Activated CD8-positive, alpha-beta T cell treated with anti-CD3 and anti-CD28 coated beads, Interleukin-2, amount 10 ng/mL, durations not matched to agents 7 days and 5 days (primary cell): Measurements from ENCODE around the gene RPUSD3. TPM values are rescaled to one million over a fixed set of nuclear protein-coding genes. Genes with fewer than 3 reads are reported as not detected.
"Not testable (repeated sequence)": the region's sequence is repeated elsewhere in the genome, so short reads cannot be mapped to it uniquely, and the experiment has no call there.

Experiments used
- ATAC-seq: fragments of 150-1000 bp; cut with Tn5 transposase; one replicate; pipeline ENCODE4 v1.10.0; 2021; ENCODE audit warnings: moderate library complexity
- CTCF ChIA-PET: fragments of 350-600 bp; sonication (Branson Sonifier 250); formaldehyde crosslinking; loops from one replicate; lab custom pipeline; 2021; ENCODE audit warnings: antibody characterized with exemption; lab: Charles Lee
- POLR2A ChIA-PET: fragments of 350-600 bp; sonication (Branson Sonifier 250); formaldehyde crosslinking; loops from one replicate; lab custom pipeline; 2021; ENCODE audit warnings: antibody characterized with exemption; lab: Charles Lee
- DNase-seq: peaks from one replicate; pipeline ENCODE4 v3.0.0-alpha.2; 2020
- H3K27ac Mint-ChIP-seq: one replicate; pipeline ENCODE4 v1.8.0; 2021; ENCODE audit warnings: mild to moderate bottlenecking, mixed read lengths
- H3K27me3 Mint-ChIP-seq: one replicate; pipeline ENCODE4 v1.8.0; 2021; ENCODE audit warnings: low read depth, mixed read lengths
- H3K36me3 Mint-ChIP-seq: one replicate; pipeline ENCODE4 v1.8.0; 2021; ENCODE audit warnings: low read depth, mixed read lengths
- H3K4me1 Mint-ChIP-seq: one replicate; pipeline ENCODE4 v1.8.0; 2021; ENCODE audit warnings: low read depth, mixed read lengths
- H3K4me3 Mint-ChIP-seq: one replicate; pipeline ENCODE4 v1.8.0; 2021; ENCODE audit warnings: mild to moderate bottlenecking, mixed read lengths
- H3K9me3 Mint-ChIP-seq: one replicate; pipeline ENCODE4 v1.8.0; 2022; ENCODE audit warnings: mixed read lengths; ENCODE audit not compliant: insufficient read depth
- total RNA-seq, 2 experiments: library from RNA; stranded (reverse); gene quantifications; one replicate each; pipeline ENCODE4 v1.2.3, GENCODE V29; 2021

The RPUSD3 gene
- total RNA-seq, 2 experiments from 2014 or later, result 48.4 to 49.7 TPM

- Mint-ChIP-seq H3K27me3 (peaks cover 11% of the 10 kb centered on the region), H3K27ac (no peak within 1 kb of the TSS), H3K36me3 (no peaks in the 10 kb centered on the region), H3K9me3 (no peaks in the 10 kb centered on the region), H3K4me3 (no peak within 1 kb of the TSS), H3K4me1 (no peaks in the 10 kb centered on the region)
- DNase-seq (no peak), ATAC-seq (no peak)
- ChIA-PET CTCF (no interaction called here), POLR2A (interaction anchor here (1.4 kb wide), 1 partner anchor 10 kb away, joined by 8 read pairs; the partner anchor contains the start of gene JAGN1)
These were observed 36.2 kb upstream of the RPUSD3 start, which contains the start of gene CIDEC for GRCh38 chr3:9879830-9880549. TSS of gene CIDEC (minus strand) at chr3:9880253. CDS start at chr3:9878486, 1,767 bp downstream.

DNA sequence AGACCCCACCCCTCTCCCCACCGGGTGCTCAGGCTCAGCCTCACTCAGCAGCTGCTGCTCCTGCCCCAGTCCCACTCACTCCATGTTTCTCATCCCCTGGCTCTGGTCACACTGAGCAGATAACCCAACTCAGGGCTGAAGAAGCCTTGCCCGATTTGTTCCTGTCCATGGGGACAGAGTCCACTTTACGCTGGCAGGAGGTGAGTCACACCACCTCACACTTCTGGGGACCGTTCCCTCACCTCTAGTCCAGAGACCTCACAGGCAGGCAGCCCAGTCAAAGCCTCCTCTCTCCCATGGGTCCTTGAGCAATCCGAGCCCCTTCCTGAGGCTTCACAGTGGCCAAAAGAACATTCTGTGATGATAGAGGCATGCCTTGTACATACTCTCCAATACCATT, 34.9 kb upstream of the RPUSD3 start:
- no peaks in the 10 kb centered on the region for H3K36me3 Mint-ChIP-seq
- POLR2A ChIA-PET, result no interaction called here
- no peaks in the 10 kb centered on the region for H3K4me1 Mint-ChIP-seq
- CTCF ChIA-PET, result interaction anchor here (0.6 kb wide), 1 partner anchor 79 kb away, joined by 3 read pairs; no protein-coding TSS in a partner anchor
- H3K4me3 Mint-ChIP-seq, result no peak overlapping the region
- ATAC-seq, result no peak
- no peak for DNase-seq
- H3K27me3 Mint-ChIP-seq, result peaks cover 8% of the 10 kb centered on the region
- H3K9me3 Mint-ChIP-seq, result no peaks in the 10 kb centered on the region
- H3K27ac Mint-ChIP-seq, result no peak overlapping the region

GRCh38 chr3:9876991-9877390, 33.2 kb upstream of the RPUSD3 start:
- no peak overlapping the region for H3K27ac Mint-ChIP-seq
- H3K4me3 Mint-ChIP-seq, result no peak overlapping the region
- POLR2A ChIA-PET, result interaction anchor here (0.6 kb wide), 1 partner anchor 81 kb away, joined by 4 read pairs; no protein-coding TSS in a partner anchor
- H3K36me3 Mint-ChIP-seq, result no peaks in the 10 kb centered on the region
- DNase-seq (no peak), ATAC-seq (no peak)
- CTCF ChIA-PET, result no interaction called here
- peaks cover 8% of the 10 kb centered on the region for H3K27me3 Mint-ChIP-seq
- no peaks in the 10 kb centered on the region for H3K4me1 Mint-ChIP-seq
- no peaks in the 10 kb centered on the region for H3K9me3 Mint-ChIP-seq

GRCh38 chr3:9876255-9876654, 32.4 kb upstream of the RPUSD3 start:
- CTCF ChIA-PET, H3K27ac Mint-ChIP-seq, POLR2A ChIA-PET: not testable (repeated sequence)

DNA sequence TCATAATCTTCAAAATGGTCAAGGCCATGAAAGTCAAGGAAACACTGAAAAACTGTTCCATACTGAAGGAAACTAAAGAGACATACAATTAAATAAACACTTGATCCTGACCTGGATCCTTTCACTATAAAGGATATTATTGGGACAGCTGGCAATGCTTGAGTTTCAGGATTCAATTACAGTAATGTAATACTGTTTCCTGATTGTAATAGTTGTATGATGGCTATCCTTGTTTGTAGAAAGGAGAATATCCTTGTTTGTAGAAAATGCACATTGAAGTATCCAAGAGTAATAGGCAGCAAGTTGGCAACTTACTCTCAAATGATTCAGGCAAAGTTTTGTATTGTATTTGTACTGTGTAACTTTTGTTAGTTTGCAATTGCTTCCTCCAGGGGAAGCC, 31.6 kb upstream of the RPUSD3 start:
- CTCF ChIA-PET, result no interaction called here
- Mint-ChIP-seq H3K27ac (no peak overlapping the region), H3K4me3 (no peak overlapping the region), H3K36me3 (no peaks in the 10 kb centered on the region), H3K4me1 (no peaks in the 10 kb centered on the region), H3K9me3 (no peaks in the 10 kb centered on the region), H3K27me3 (peaks cover 7% of the 10 kb centered on the region)
- no peak for ATAC-seq
- no peak for DNase-seq
- POLR2A ChIA-PET, result no interaction called here

More at GRCh38 chr3:9876255-9876654, 32.4 kb upstream of the RPUSD3 start:
- H3K4me1 Mint-ChIP-seq, H3K27me3 Mint-ChIP-seq, H3K4me3 Mint-ChIP-seq, DNase-seq, H3K36me3 Mint-ChIP-seq, H3K9me3 Mint-ChIP-seq, ATAC-seq: not testable (repeated sequence)

GRCh38 chr3:9872067-9872466, 28.3 kb upstream of the RPUSD3 start:
- CTCF ChIA-PET, H3K4me3 Mint-ChIP-seq, H3K9me3 Mint-ChIP-seq, POLR2A ChIA-PET, ATAC-seq, H3K4me1 Mint-ChIP-seq, H3K27ac Mint-ChIP-seq, H3K36me3 Mint-ChIP-seq, DNase-seq, H3K27me3 Mint-ChIP-seq: not testable (repeated sequence)

DNA sequence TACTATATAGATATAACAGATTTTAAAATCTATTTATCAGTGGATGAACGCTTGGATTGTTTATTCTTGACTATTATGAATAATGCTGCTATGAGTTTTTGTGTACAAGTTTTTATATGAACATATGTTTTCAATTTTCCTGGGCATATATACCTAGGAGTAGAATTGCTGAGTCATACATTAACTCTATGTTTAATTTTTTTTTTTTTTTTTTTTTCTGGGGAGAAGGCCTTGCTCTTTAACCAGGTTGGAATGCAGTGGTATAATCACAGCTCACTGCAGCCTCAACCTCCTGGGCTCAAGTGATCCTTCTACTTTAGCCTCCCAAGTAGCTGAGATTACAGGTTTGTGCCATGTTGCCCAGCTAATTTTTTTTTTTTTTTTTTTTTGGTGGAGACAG, 27.2 kb upstream of the RPUSD3 start:
- no peaks in the 10 kb centered on the region for H3K9me3 Mint-ChIP-seq
- H3K4me1 Mint-ChIP-seq, result no peaks in the 10 kb centered on the region
- no peak overlapping the region for H3K4me3 Mint-ChIP-seq
- no peaks in the 10 kb centered on the region for H3K27me3 Mint-ChIP-seq
- ChIA-PET POLR2A (no interaction called here), CTCF (no interaction called here)
- H3K27ac Mint-ChIP-seq, result no peak overlapping the region
- no peak for ATAC-seq
- no peaks in the 10 kb centered on the region for H3K36me3 Mint-ChIP-seq
- no peak for DNase-seq

- no peak for ATAC-seq
- DNase-seq, result no peak
- no peak overlapping the region for H3K27ac Mint-ChIP-seq
- no peaks in the 10 kb centered on the region for H3K9me3 Mint-ChIP-seq
- ChIA-PET CTCF (interaction anchor here (0.6 kb wide), 1 partner anchor 21 kb away, joined by 3 read pairs; no protein-coding TSS in a partner anchor), POLR2A (no interaction called here)
- no peaks in the 10 kb centered on the region for H3K4me1 Mint-ChIP-seq
- no peaks in the 10 kb centered on the region for H3K27me3 Mint-ChIP-seq
- H3K36me3 Mint-ChIP-seq, result no peaks in the 10 kb centered on the region
- H3K4me3 Mint-ChIP-seq, result no peak overlapping the region
These were observed 26.1 kb upstream of the RPUSD3 start for GRCh38 chr3:9869955-9870354.

- ATAC-seq (no peak), DNase-seq (no peak)
- Mint-ChIP-seq H3K27me3 (peaks cover 3% of the 10 kb centered on the region), H3K4me3 (no peak overlapping the region), H3K27ac (no peak overlapping the region), H3K9me3 (no peaks in the 10 kb centered on the region), H3K4me1 (peaks cover 3% of the 10 kb centered on the region), H3K36me3 (no peaks in the 10 kb centered on the region)
- ChIA-PET POLR2A (no interaction called here), CTCF (no interaction called here)
These were observed 23.3 kb upstream of the RPUSD3 start for GRCh38 chr3:9867106-9867505.

GRCh38 chr3:9866639-9867038, 22.8 kb upstream of the RPUSD3 start:
- Mint-ChIP-seq H3K36me3 (no peaks in the 10 kb centered on the region), H3K9me3 (no peaks in the 10 kb centered on the region), H3K4me3 (no peak overlapping the region), H3K4me1 (peaks cover 4% of the 10 kb centered on the region), H3K27me3 (peaks cover 7% of the 10 kb centered on the region), H3K27ac (no peak overlapping the region)
- POLR2A ChIA-PET, result no interaction called here
- ATAC-seq, result no peak
- no peak for DNase-seq
- CTCF ChIA-PET, result interaction anchor here (1.1 kb wide), 1 partner anchor 80 kb away, joined by 3 read pairs; no protein-coding TSS in a partner anchor

DNA sequence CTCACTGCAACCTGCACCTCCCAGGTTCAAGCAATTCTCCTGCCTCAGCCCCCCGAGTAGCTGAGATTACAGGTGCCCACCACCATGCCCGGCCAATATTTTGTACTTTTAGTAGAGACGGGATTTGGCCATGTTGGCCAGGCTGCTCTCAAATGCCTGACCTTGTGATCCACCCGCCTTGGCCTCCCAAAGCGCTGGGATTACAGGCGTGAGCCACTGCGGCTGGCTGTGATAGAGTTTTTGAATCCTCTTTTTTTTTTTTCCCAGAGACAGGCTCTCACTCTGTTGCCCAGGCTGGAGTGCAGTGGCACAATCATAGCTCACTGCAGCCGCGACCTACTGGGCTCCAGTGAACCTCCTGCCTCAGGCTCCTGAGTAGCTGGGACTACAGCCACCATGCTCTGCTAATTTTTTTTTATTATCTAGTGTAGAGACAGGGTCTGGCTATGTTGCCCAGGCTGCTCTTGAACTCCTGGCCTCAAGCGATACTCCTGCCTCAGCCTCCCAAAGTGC, 21.4 kb upstream of the RPUSD3 start:
- not testable (repeated sequence) for H3K27ac Mint-ChIP-seq, H3K27me3 Mint-ChIP-seq, H3K9me3 Mint-ChIP-seq, H3K4me1 Mint-ChIP-seq, ATAC-seq, H3K4me3 Mint-ChIP-seq, H3K36me3 Mint-ChIP-seq, DNase-seq
- ChIA-PET POLR2A (interaction anchor here (1.3 kb wide), 1 partner anchor 25 kb away, joined by 4 read pairs; the partner anchor contains the start of gene JAGN1), CTCF (interaction anchor here (0.6 kb wide), 1 partner anchor 88 kb away, joined by 3 read pairs; no protein-coding TSS in a partner anchor)
